ENCODE results near the gene NTRK2. TPM values are rescaled to one million over a fixed set of nuclear protein-coding genes. Genes with fewer than 3 reads are reported as not detected.

Gene NTRK2
- total RNA-seq, 1 donor from 2014 or later, result 4.6 TPM

- Histone ChIP-seq H4K20me1 (ENCODE audit: insufficient read depth, low read length) (no peaks in the 10 kb centered on the region), H2AFZ (ENCODE audit: low read depth, low read length) (no peak overlapping the region), H3K79me2 (ENCODE audit: insufficient read depth, low read length) (no peaks in the 10 kb centered on the region), H3K27me3 (ENCODE audit: insufficient read depth, low read length) (no peaks in the 10 kb centered on the region), H3K4me2 (ENCODE audit: low read length) (no peak overlapping the region), H3K9me3 (ENCODE audit: insufficient read depth, low read depth, low read length) (no peaks in the 10 kb centered on the region), H3K36me3 (ENCODE audit: insufficient read depth, low read length) (no peaks in the 10 kb centered on the region), H3K4me1 (ENCODE audit: insufficient read depth, low read length) (peaks cover 6% of the 10 kb centered on the region), H3K9ac (ENCODE audit: low read length) (no peak overlapping the region), H3K4me3 (ENCODE audit: insufficient read depth, low read depth, low read length) (no peak overlapping the region), H3K27ac (ENCODE audit: low read depth, low read length) (no peak overlapping the region)
- Mint-ChIP-seq H3K9me3 (ENCODE audit: unreplicated experiment) (no peaks in the 10 kb centered on the region), H3K36me3 (ENCODE audit: low read depth, unreplicated experiment) (no peaks in the 10 kb centered on the region), H3K27ac (ENCODE audit: unreplicated experiment) (no peak overlapping the region), H3K27me3 (ENCODE audit: low read depth, unreplicated experiment) (no peaks in the 10 kb centered on the region), H3K4me1 (ENCODE audit: low read depth, unreplicated experiment) (peaks cover 20% of the 10 kb centered on the region), H3K4me3 (ENCODE audit: unreplicated experiment) (no peak overlapping the region)
- TF ChIP-seq CTCF (IDR thresholded peaks at IDR 0.05; ENCODE audit: insufficient read depth, low read depth, low read length) (no peak), EZH2 (IDR thresholded peaks at IDR 0.05; ENCODE audit: insufficient read depth, low read length) (no peak)
- DNase-seq (ENCODE audit: low read depth) (no peak), FAIRE-seq (no peak)
Measured at GRCh38 chr9:84716217-84716616, 46.7 kb downstream of the NTRK2 start.

GRCh38 chr9:84718476-84718875, 48.9 kb downstream of the NTRK2 start:
- FAIRE-seq (no peak), DNase-seq (ENCODE audit: low read depth) (no peak)
- Histone ChIP-seq H3K4me2 (ENCODE audit: low read length) (no peak overlapping the region), H4K20me1 (ENCODE audit: insufficient read depth, low read length) (no peaks in the 10 kb centered on the region), H3K4me3 (ENCODE audit: insufficient read depth, low read depth, low read length) (no peak overlapping the region), H3K4me1 (ENCODE audit: insufficient read depth, low read length) (no peaks in the 10 kb centered on the region), H3K36me3 (ENCODE audit: insufficient read depth, low read length) (no peaks in the 10 kb centered on the region), H3K9ac (ENCODE audit: low read length) (no peak overlapping the region), H3K27me3 (ENCODE audit: insufficient read depth, low read length) (no peaks in the 10 kb centered on the region), H3K9me3 (ENCODE audit: insufficient read depth, low read depth, low read length) (no peaks in the 10 kb centered on the region), H3K27ac (ENCODE audit: low read depth, low read length) (no peak overlapping the region), H3K79me2 (ENCODE audit: insufficient read depth, low read length) (no peaks in the 10 kb centered on the region), H2AFZ (ENCODE audit: low read depth, low read length) (no peak overlapping the region)
- TF ChIP-seq CTCF (IDR thresholded peaks at IDR 0.05; ENCODE audit: insufficient read depth, low read depth, low read length) (no peak), EZH2 (IDR thresholded peaks at IDR 0.05; ENCODE audit: insufficient read depth, low read length) (no peak)
- H3K4me1 Mint-ChIP-seq (ENCODE audit: low read depth, unreplicated experiment), result peaks cover 8% of the 10 kb centered on the region
- H3K9me3 Mint-ChIP-seq (ENCODE audit: unreplicated experiment), result no peaks in the 10 kb centered on the region
- H3K27me3 Mint-ChIP-seq (ENCODE audit: low read depth, unreplicated experiment), result no peaks in the 10 kb centered on the region
- no peaks in the 10 kb centered on the region for H3K36me3 Mint-ChIP-seq (ENCODE audit: low read depth, unreplicated experiment)
- no peak overlapping the region for H3K4me3 Mint-ChIP-seq (ENCODE audit: unreplicated experiment)
- H3K27ac Mint-ChIP-seq (ENCODE audit: unreplicated experiment), result no peak overlapping the region

- DNase-seq (ENCODE audit: low read depth) (no peak), FAIRE-seq (no peak)
- no peak overlapping the region for H3K4me2 ChIP-seq (ENCODE audit: low read length)
- no peak overlapping the region for H3K9ac ChIP-seq (ENCODE audit: low read length)
- H3K27me3 Mint-ChIP-seq (ENCODE audit: low read depth, unreplicated experiment), result no peaks in the 10 kb centered on the region
- H3K4me3 Mint-ChIP-seq (ENCODE audit: unreplicated experiment), result no peak overlapping the region
- no peak overlapping the region for H3K4me3 ChIP-seq (ENCODE audit: insufficient read depth, low read depth, low read length)
- H3K4me1 Mint-ChIP-seq (ENCODE audit: low read depth, unreplicated experiment), result peaks cover 5% of the 10 kb centered on the region
- no peaks in the 10 kb centered on the region for H4K20me1 ChIP-seq (ENCODE audit: insufficient read depth, low read length)
- H3K9me3 ChIP-seq (ENCODE audit: insufficient read depth, low read depth, low read length), result no peaks in the 10 kb centered on the region
- H3K27ac Mint-ChIP-seq (ENCODE audit: unreplicated experiment), result no peak overlapping the region
- no peaks in the 10 kb centered on the region for H3K36me3 Mint-ChIP-seq (ENCODE audit: low read depth, unreplicated experiment)
- H3K79me2 ChIP-seq (ENCODE audit: insufficient read depth, low read length), result no peaks in the 10 kb centered on the region
- H3K27ac ChIP-seq (ENCODE audit: low read depth, low read length), result no peak overlapping the region
- TF ChIP-seq CTCF (IDR thresholded peaks at IDR 0.05; ENCODE audit: insufficient read depth, low read depth, low read length) (no peak), EZH2 (IDR thresholded peaks at IDR 0.05; ENCODE audit: insufficient read depth, low read length) (no peak)
- no peaks in the 10 kb centered on the region for H3K36me3 ChIP-seq (ENCODE audit: insufficient read depth, low read length)
- no peaks in the 10 kb centered on the region for H3K9me3 Mint-ChIP-seq (ENCODE audit: unreplicated experiment)
- no peaks in the 10 kb centered on the region for H3K27me3 ChIP-seq (ENCODE audit: insufficient read depth, low read length)
- no peaks in the 10 kb centered on the region for H3K4me1 ChIP-seq (ENCODE audit: insufficient read depth, low read length)
- H2AFZ ChIP-seq (ENCODE audit: low read depth, low read length), result no peak overlapping the region
Measured at GRCh38 chr9:84722388-84722989, 53.0 kb downstream of the NTRK2 start.
